Stimulated activated CD4-positive, alpha-beta T cell treated with anti-CD3 and anti-CD28 coated beads, Interleukin-1b, Interleukin-23, amount 100 ng/mL, for 4 hours (primary cell): Measurements from ENCODE around the gene SCO2.
"Not testable (repeated sequence)": the region's sequence is repeated elsewhere in the genome, so short reads cannot be mapped to it uniquely, and the experiment has no call there.

Experiments
- DNase-seq, 2 donors: peaks; one replicate each; pipeline ENCODE4 v3.0.0-alpha.2; 2020; ENCODE audit warnings: low read depth in 2 of 2

The SCO2 gene

GRCh38 chr22:50551160-50551752, 25.9 kb upstream of the SCO2 start:
- DNase-seq = no peak

- no peak for DNase-seq
Observed at GRCh38 chr22:50550395-50550794, 25.0 kb upstream of the SCO2 start.

GRCh38 chr22:50548921-50549790, 23.8 kb upstream of the SCO2 start:
- no peak for DNase-seq

GRCh38 chr22:50548040-50548920, 22.9 kb upstream of the SCO2 start:
- no peak for DNase-seq

- DNase-seq = no peak
Observed at GRCh38 chr22:50547263-50547985, 22.0 kb upstream of the SCO2 start.

GRCh38 chr22:50546326-50547262, 21.2 kb upstream of the SCO2 start:
- no peak for DNase-seq

- DNase-seq = no peak
Observed at GRCh38 chr22:50545522-50546325, 20.3 kb upstream of the SCO2 start, which contains the start of gene KLHDC7B. Gene KLHDC7B, plus strand, starts transcription at chr22:50545899. Its CDS starts 345 bp downstream, at chr22:50546244.

GRCh38 chr22:50544746-50545253, 19.4 kb upstream of the SCO2 start:
- no peak for DNase-seq

- DNase-seq = peak; percentile 78 to 79
Observed at GRCh38 chr22:50544078-50544745, 18.8 kb upstream of the SCO2 start.

- DNase-seq = no peak
Observed at GRCh38 chr22:50542416-50542927, 17.1 kb upstream of the SCO2 start.

- not testable (repeated sequence) for DNase-seq
Observed at GRCh38 chr22:50541667-50542026, 16.2 kb upstream of the SCO2 start.

GRCh38 chr22:50540381-50540780, 15.0 kb upstream of the SCO2 start:
- no peak for DNase-seq

GRCh38 chr22:50537765-50538164, 12.4 kb upstream of the SCO2 start:
- no peak for DNase-seq

- DNase-seq = no peak
Observed at GRCh38 chr22:50536226-50536625, 10.8 kb upstream of the SCO2 start.

GRCh38 chr22:50535113-50535512, 9.7 kb upstream of the SCO2 start:
- DNase-seq = no peak

- DNase-seq = not testable (repeated sequence)
Observed at GRCh38 chr22:50533856-50534711, 8.7 kb upstream of the SCO2 start.
